ENCODE data around the gene DSCAML1. TPM values are rescaled to one million over a fixed set of nuclear protein-coding genes. Genes with fewer than 3 reads are reported as not detected.

Gene DSCAML1
- total and polyA plus RNA-seq, 2 of the 8 experiments (the other 6 are each of a cell fraction or from before 2014, with no cell fraction given), result 0.19 to 0.24 TPM

DNA sequence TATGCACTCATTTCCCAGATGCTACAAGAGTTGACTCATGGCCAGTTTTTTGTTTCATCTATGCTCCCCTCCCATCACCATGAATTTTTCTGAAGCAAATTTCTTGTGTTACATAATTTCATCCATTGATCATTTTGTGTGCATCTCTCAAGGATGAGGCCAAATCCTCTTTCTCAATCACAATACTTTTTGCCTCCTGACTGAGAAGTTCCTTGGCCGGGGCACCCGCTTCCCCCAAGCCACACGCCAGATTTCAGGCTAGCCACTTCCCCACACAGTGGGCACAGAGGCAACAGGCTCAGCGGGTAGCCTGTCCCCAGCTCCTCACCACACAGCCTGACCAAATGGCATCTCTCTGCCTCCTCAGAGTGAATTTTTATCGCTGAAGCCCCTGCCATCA, 9.8 kb upstream of the DSCAML1 start:
- no peak overlapping the region for H2BK12ac ChIP-seq (ENCODE audit: low read depth, low read length)
- no peak for FAIRE-seq
- H2BK5ac ChIP-seq (ENCODE audit: low read depth, low read length), result no peak overlapping the region
- no peak overlapping the region for H3K23ac ChIP-seq (ENCODE audit: insufficient read length)
- no peak overlapping the region for H4K8ac ChIP-seq (ENCODE audit: extremely low read depth, insufficient read depth, low read length)
- H3K23me2 ChIP-seq (ENCODE audit: low read depth, low read length), result peaks cover 4% of the 10 kb centered on the region; the same call in 1 of the 2 replicates
- H4K91ac ChIP-seq (replicated peaks; ENCODE audit: insufficient read length, low read length), result no peak overlapping the region
- no peak overlapping the region for H3K9ac ChIP-seq (replicated peaks in 1 of 4; ENCODE audit: extremely low read depth in 1 of 4, low read depth in 3 of 4, low read length in 3 of 4)
- no peak overlapping the region for H2BK15ac ChIP-seq (ENCODE audit: low read length)
- no peak overlapping the region for H3K56ac ChIP-seq (replicated peaks; ENCODE audit: insufficient read length, low read depth, low read length)
- no peak overlapping the region for H3K27ac ChIP-seq (ENCODE audit: low read depth, low read length)
- no peak overlapping the region for H2BK120ac ChIP-seq (replicated peaks; ENCODE audit: low read depth, low read length)
- ChIA-PET POLR2A (ENCODE audit: partially characterized antibody) (no interaction called here), CTCF (ENCODE audit: partially characterized antibody) (interaction anchor here (0.6 to 7.8 kb wide), 56 partner anchors 8 to 1840 kb away, joined by 3 to 163 read pairs (median 4); partner anchors contain the start of genes DSCAML1 and FXYD2)
- H2BK20ac ChIP-seq (ENCODE audit: low read length), result no peak overlapping the region
- H3K36me3 ChIP-seq (ENCODE audit: control insufficient read depth in 2 of 4, insufficient read depth in 4 of 4, low read length in 3 of 4), result no peaks in the 10 kb centered on the region; a peak in 1 of 8 replicates
- no peaks in the 10 kb centered on the region; a peak in 1 of 7 replicates for H3K27me3 ChIP-seq (replicated peaks in 1 of 4; ENCODE audit: control insufficient read depth in 3 of 4, extremely low read depth in 1 of 4, insufficient read depth in 3 of 4, low read length in 3 of 4)
- no peaks in the 10 kb centered on the region for H3K79me2 ChIP-seq (ENCODE audit: control insufficient read depth in 1 of 2, insufficient read depth in 2 of 2, low read length in 2 of 2)
- no peaks in the 10 kb centered on the region for H3K79me1 ChIP-seq (ENCODE audit: low read depth, low read length)
- no peak overlapping the region for H4K5ac ChIP-seq (ENCODE audit: insufficient read length, low read depth, low read length)
- 90% methylated on average over 5 of the region's 5 CpGs; no CpG with 5 or more reads in 1 of the 2 experiments for WGBS, 2 experiments (ENCODE audit: extremely low coverage in 1 of 2, insufficient coverage in 1 of 2, insufficient read length in 1 of 2, insufficient replicate concordance in 2 of 2, low coverage in 1 of 2, low lambda C conversion rate in 2 of 2, missing lambda C conversion rate in 1 of 2)
- no peak overlapping the region for H3K4me3 ChIP-seq (ENCODE audit: extremely low read depth in 1 of 4, insufficient read depth in 2 of 4, low read depth in 3 of 4, low read length in 4 of 4)
- H3K18ac ChIP-seq (ENCODE audit: extremely low read depth, low read length), result no peak overlapping the region
- H3K9me3 ChIP-seq (ENCODE audit: insufficient read depth in 2 of 2, low read depth in 1 of 2, low read length in 1 of 2), result no peaks in the 10 kb centered on the region
- H3K4me1 ChIP-seq (replicated peaks in 1 of 4; ENCODE audit: control insufficient read depth in 3 of 4, insufficient read depth in 4 of 4, low read length in 3 of 4), result no peaks in the 10 kb centered on the region; a peak in 1 of 7 replicates
- H3K4me2 ChIP-seq (ENCODE audit: insufficient read depth in 1 of 2, low read depth in 2 of 2, low read length in 2 of 2), result no peak overlapping the region
- H3K14ac ChIP-seq (ENCODE audit: insufficient read length), result no peak overlapping the region
- DNase-seq (ENCODE audit: low read depth in 1 of 2, low spot score in 2 of 2), result no peak
- no peak overlapping the region for H3K4ac ChIP-seq (replicated peaks; ENCODE audit: insufficient read length, low read depth, low read length)
- H4K20me1 ChIP-seq (replicated peaks in 1 of 2; ENCODE audit: control insufficient read depth in 1 of 2, insufficient read depth in 2 of 2, low read length in 2 of 2), result peaks cover 0 to 7% of the 10 kb centered on the region in 2 experiments
- H2AK5ac ChIP-seq (ENCODE audit: low read depth, low read length), result no peak overlapping the region
- no peak overlapping the region for H2AFZ ChIP-seq (ENCODE audit: low read length)
- TF ChIP-seq SRF (IDR thresholded peaks at IDR 0.05; ENCODE audit: low read depth, low read length), result no peak
- TF ChIP-seq, protein P1, sequence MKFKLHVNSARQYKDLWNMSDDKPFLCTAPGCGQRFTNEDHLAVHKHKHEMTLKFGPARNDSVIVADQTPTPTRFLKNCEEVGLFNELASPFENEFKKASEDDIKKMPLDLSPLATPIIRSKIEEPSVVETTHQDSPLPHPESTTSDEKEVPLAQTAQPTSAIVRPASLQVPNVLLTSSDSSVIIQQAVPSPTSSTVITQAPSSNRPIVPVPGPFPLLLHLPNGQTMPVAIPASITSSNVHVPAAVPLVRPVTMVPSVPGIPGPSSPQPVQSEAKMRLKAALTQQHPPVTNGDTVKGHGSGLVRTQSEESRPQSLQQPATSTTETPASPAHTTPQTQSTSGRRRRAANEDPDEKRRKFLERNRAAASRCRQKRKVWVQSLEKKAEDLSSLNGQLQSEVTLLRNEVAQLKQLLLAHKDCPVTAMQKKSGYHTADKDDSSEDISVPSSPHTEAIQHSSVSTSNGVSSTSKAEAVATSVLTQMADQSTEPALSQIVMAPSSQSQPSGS (IDR thresholded peaks at IDR 0.05; ENCODE audit: low read length), result no peak
- TF ChIP-seq, protein P2, sequence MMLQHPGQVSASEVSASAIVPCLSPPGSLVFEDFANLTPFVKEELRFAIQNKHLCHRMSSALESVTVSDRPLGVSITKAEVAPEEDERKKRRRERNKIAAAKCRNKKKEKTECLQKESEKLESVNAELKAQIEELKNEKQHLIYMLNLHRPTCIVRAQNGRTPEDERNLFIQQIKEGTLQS (IDR thresholded peaks at IDR 0.05; ENCODE audit: insufficient read depth, low read depth, low read length), result no peak
- TF ChIP-seq HDAC2 (IDR thresholded peaks at IDR 0.05; ENCODE audit: borderline replicate concordance in 1 of 2, low read depth in 2 of 2, low read length in 2 of 2), result no peak
- no peak for TF ChIP-seq ASH2L (IDR thresholded peaks at IDR 0.05; ENCODE audit: low read length)
- TF ChIP-seq GABPA (IDR thresholded peaks at IDR 0.05; ENCODE audit: borderline replicate concordance, insufficient read depth, low read length), result no peak

All from H1 (cell line).